M059J (cell line): Measurements from ENCODE around the gene PRPF8. TPM values are rescaled to one million over a fixed set of nuclear protein-coding genes. Genes with fewer than 3 reads are reported as not detected.
A peak's percentile ranks its signal among the peaks of the same experiment; 100 is the strongest.

Experiments used
- DNase-seq: peaks from one replicate; pipeline ENCODE4 v3.0.0-alpha.2; 2012; ENCODE audit warnings: low read depth
- total RNA-seq: library from RNA; depleted of rRNA; stranded (reverse); fragments of >200 nt; shearing (Covaris generic); gene quantifications from 2 replicates; pipeline ENCODE4 v1.2.3, GENCODE V29; 2014; rRNA removed

PRPF8 gene
- total RNA-seq, 1 experiment from 2014 or later, result 92.8 TPM

GRCh38 chr17:1626333-1626732, 58.3 kb downstream of the PRPF8 start:
- no peak for DNase-seq

GRCh38 chr17:1625581-1625980, 59.1 kb downstream of the PRPF8 start:
- no peak for DNase-seq

DNA sequence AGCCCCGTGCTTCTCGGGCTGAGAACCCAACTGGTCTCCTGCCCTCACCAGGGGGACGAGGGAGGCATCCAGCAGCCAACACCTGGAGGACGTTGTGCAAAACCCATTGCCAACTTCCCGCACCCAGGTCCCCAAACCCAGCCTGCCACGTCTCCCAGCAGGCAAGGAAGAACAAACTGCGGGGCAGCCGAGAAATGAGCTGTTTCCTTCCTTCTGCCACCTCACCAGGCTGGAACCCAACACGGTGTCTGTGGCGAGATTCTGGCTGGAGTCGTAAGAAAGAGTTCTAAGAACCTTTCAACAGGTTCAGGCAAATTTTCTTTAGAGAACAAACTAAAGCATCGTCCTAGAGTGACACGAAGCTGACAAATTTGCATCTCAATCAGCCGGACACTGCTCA, 59.6 kb downstream of the PRPF8 start:
- DNase-seq, result no peak

- DNase-seq, result no peak
Observed at GRCh38 chr17:1624650-1625049, 60.0 kb downstream of the PRPF8 start.

- DNase-seq, result no peak
Observed at GRCh38 chr17:1623057-1623630, 61.5 kb downstream of the PRPF8 start.

GRCh38 chr17:1621273-1621954, 63.3 kb downstream of the PRPF8 start:
- no peak for DNase-seq

DNA sequence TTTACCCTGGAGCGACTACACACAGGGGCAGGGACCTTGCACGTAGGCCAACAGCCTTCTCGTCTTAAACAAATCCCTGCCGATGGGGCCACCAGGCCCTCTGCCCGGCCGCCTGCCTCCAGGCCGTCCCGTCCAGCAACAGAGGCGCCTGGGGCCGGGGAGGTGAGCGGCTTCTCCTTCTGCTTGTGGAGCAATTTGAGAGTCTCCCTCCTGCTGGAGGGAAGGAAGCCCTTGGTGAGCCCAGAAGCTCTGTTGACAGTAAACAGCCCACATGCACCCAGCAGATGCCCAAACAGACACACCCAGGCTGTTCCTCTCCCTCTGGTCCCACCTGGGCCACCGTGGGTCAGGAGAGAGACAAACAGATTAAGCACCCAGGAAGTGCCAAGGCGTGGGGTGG, 64.2 kb downstream of the PRPF8 start:
- no peak for DNase-seq

DNA sequence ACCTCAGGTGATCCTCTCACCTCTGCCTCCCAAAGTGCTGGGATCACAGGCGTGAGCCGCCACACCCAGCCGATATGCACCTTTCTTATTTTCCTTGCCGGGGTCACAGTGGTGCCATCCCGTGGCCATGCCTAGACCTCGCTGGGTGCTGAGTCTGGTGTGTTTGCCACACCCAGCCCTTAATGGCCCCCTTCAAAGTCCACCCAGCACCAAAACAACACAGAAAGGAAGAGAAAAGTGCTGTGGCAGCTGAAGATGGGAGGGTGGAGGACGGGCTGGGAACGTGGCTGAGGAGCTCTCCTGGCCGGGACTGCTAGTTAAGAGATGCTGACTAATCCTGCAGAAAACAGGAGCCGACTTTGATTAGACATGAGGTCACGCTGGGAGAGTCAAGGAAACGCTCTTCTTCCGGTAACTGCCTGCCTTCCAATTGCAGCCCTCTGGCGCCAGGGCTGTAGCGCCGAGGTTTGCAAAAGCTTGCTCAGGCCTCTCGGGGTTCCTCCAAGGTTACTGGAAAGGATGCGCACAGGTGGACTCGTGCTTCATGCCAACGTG, 67.0 kb downstream of the PRPF8 start:
- DNase-seq, result peak; percentile 85

- DNase-seq, result no peak
Observed at GRCh38 chr17:1616101-1616500, 68.6 kb downstream of the PRPF8 start.

- DNase-seq, result no peak
Observed at GRCh38 chr17:1612400-1612799, 72.3 kb downstream of the PRPF8 start.

DNA sequence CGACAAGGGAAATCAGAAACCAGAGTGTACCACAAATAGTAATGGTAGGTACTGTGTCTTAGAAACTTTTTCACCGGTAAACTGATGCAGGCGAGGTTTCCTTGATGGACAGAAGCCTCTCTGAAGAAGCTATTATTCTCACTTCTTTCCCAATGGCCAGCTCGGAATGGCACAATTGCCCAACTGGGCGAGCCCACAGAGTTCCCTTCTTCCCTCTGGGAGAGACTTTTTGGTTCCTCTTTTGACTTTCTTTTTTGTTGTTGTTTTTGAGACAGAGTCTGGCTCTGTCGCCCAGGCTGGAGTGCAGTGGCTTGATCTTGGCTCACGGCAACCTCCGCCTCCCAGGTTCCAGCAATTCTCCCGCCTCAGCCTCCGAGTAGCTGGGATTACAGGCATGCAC, 73.0 kb downstream of the PRPF8 start:
- DNase-seq, result no peak

GRCh38 chr17:1608676-1609075, 76.0 kb downstream of the PRPF8 start:
- DNase-seq, result no peak

GRCh38 chr17:1607971-1608320, 76.7 kb downstream of the PRPF8 start:
- no peak for DNase-seq

GRCh38 chr17:1606352-1606985, 78.2 kb downstream of the PRPF8 start:
- DNase-seq, result no peak

- DNase-seq, result no peak
Observed at GRCh38 chr17:1605681-1606351, 78.9 kb downstream of the PRPF8 start.

DNA sequence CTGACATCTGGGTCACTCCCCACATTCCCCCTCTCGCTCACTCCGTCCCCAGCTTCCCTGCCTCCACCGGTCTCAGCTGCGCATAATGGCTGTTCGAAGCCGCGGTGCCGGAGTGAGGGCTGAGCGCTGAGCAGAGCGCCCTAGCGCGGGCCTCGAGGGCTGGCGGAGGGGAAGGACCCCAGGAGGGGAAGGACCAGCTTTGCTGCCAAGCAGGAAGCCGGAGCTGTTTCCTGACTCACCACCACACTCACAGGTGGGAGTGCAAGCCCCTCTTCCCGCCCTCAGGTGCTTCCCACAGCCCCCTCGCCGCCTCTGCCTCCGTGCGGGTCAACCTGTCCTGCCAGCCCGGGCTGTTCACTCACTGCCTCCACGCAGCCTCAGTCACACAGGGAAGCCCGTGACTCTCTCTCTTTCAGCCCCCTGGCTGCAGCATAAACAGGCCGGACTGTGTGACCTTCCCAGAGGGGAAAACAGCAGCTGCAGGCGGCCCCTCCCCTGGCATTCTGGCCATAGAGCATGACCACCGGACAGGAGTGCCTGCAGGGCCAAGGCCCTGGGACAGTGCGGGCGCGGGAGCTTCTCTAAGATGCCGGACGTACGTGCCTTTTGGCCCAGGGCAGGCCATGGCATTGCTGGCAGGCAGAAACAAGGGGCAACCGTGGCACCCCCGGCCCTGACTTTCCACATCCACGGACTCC, 79.7 kb downstream of the PRPF8 start:
- no peak for DNase-seq

DNA sequence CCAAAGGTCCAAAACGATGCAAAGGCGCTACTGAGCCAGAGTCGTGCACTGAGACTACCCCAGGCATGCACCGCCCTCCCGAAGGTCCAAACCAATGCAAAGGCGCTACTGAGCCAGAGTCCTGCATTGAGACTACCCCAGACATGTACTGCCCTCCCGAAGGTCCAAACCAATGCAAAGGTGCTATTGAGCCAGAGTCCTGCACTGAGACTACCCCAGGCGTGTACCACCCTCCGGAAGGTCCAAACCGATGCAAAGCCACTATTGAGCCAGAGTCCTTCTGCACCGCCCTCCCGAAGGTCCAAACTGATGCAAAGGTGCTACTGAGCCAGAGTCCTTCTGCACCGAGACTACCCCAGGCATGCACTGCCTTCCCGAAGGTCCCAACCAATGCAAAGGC, 83.1 kb downstream of the PRPF8 start:
- no peak for DNase-seq

Other genes with a start within 250 kb of the PRPF8 start
- gene CRK, start 228.6 kb downstream of the PRPF8 start, total RNA-seq, result 39.0 and 59.6 TPM in 2 replicates
- gene MYO1C, start 192.2 kb downstream of the PRPF8 start, total RNA-seq, result 43.9 and 80.5 TPM in 2 replicates
- 28.1 and 81.9 TPM in 2 replicates for gene INPP5K, start 168.3 kb downstream of the PRPF8 start, total RNA-seq
- gene PITPNA, start 122.1 kb downstream of the PRPF8 start, total RNA-seq, result 11.8 and 22.4 TPM in 2 replicates
- 2.4 and 3.7 TPM in 2 replicates for gene SLC43A2, start 56.0 kb downstream of the PRPF8 start, total RNA-seq
- gene SCARF1, start 39.1 kb downstream of the PRPF8 start, total RNA-seq, result 0.47 TPM in 1 of 2 replicates, not detected in the other
- gene RILP, start 35.0 kb downstream of the PRPF8 start, total RNA-seq, result 1.7 and 3.1 TPM in 2 replicates
- gene TLCD2, start 25.5 kb upstream of the PRPF8 start, total RNA-seq, result 0.02 and 0.32 TPM in 2 replicates
- gene WDR81, start 39.8 kb upstream of the PRPF8 start, total RNA-seq, result 4.0 and 9.5 TPM in 2 replicates
- gene SERPINF2, start 58.0 kb upstream of the PRPF8 start, total RNA-seq, result 0.05 TPM in 1 of 2 replicates, not detected in the other
- not detected in 2 replicates for gene SERPINF1, start 77.2 kb upstream of the PRPF8 start, total RNA-seq
- 6.7 and 11.3 TPM in 2 replicates for gene SMYD4, start 145.0 kb upstream of the PRPF8 start, total RNA-seq
- gene RPA1, start 145.1 kb upstream of the PRPF8 start, total RNA-seq, result 26.5 and 42.5 TPM in 2 replicates